Measurements from ENCODE around the gene PDE4B. TPM values are rescaled to one million over a fixed set of nuclear protein-coding genes. Genes with fewer than 3 reads are reported as not detected.

The PDE4B gene
- polyA plus RNA-seq, 1 donor (not counting 4 experiments of a cell fraction or from before 2014, with no cell fraction given): 0.29 TPM

DNA sequence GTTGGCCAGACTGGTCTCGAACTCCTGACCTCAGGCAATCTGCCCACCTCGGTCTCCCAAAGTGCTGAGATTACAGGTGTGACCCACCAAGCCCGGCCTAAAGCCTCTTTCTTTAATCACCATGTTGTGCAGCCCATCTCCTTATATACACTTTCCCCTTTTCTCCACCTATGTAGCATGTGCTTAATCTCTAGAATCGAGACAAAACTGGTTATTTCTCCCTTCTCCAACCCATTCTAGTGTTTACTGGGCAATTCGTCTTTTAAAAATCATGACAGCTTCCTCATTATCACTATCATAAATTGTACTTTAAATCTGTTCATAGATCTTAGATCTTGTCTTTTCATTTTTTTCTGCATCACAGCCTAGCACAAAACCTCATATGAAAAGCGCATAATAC lies 285.7 kb downstream of the PDE4B start:
- Histone ChIP-seq H3K4me3 (ENCODE audit: control insufficient read depth in 2 of 3, extremely low read depth in 1 of 3, insufficient read depth in 2 of 3, low read depth in 1 of 3, low read length in 3 of 3) (no peak overlapping the region), H3K4me2 (ENCODE audit: control insufficient read depth, extremely low read depth, insufficient read depth, low read depth, low read length) (no peak overlapping the region), H4K20me1 (ENCODE audit: control insufficient read depth, extremely low read depth, insufficient read depth, low read length) (no peaks in the 10 kb centered on the region), H3K27ac (ENCODE audit: control insufficient read depth, insufficient read depth, low read length) (no peak overlapping the region), H3K9ac (ENCODE audit: control insufficient read depth, extremely low read depth, insufficient read depth, low read length) (no peak overlapping the region), H3K9me3 (ENCODE audit: control insufficient read depth, low read depth, low read length) (no peaks in the 10 kb centered on the region), H3K9me1 (ENCODE audit: control insufficient read depth, extremely low read depth, insufficient read depth, low read length) (no peaks in the 10 kb centered on the region), H3K79me2 (ENCODE audit: control insufficient read depth, insufficient read depth, low read length) (no peaks in the 10 kb centered on the region), H3K27me3 (ENCODE audit: control insufficient read depth, extremely low read depth, insufficient read depth, low read length) (no peaks in the 10 kb centered on the region), H3K36me3 (ENCODE audit: control insufficient read depth in 2 of 2, extremely low read depth in 1 of 2, insufficient read depth in 2 of 2, low read length in 2 of 2) (no peaks in the 10 kb centered on the region), H3K4me1 (ENCODE audit: control insufficient read depth, extremely low read depth, insufficient read depth, low read length) (no peaks in the 10 kb centered on the region), H2AFZ (ENCODE audit: control insufficient read depth, low read length) (no peak overlapping the region)
- dilution Hi-C loops (cut with MboI; ENCODE audit: extremely low pct_ligation_motif_present, low sequenced_read_pairs): no loop called here
- no peak for DNase-seq (ENCODE audit: low read depth, low spot score)
- no peak for FAIRE-seq
- TF ChIP-seq EZH2 (IDR thresholded peaks at IDR 0.05; ENCODE audit: low read length): no peak
- TF ChIP-seq, protein P1, sequence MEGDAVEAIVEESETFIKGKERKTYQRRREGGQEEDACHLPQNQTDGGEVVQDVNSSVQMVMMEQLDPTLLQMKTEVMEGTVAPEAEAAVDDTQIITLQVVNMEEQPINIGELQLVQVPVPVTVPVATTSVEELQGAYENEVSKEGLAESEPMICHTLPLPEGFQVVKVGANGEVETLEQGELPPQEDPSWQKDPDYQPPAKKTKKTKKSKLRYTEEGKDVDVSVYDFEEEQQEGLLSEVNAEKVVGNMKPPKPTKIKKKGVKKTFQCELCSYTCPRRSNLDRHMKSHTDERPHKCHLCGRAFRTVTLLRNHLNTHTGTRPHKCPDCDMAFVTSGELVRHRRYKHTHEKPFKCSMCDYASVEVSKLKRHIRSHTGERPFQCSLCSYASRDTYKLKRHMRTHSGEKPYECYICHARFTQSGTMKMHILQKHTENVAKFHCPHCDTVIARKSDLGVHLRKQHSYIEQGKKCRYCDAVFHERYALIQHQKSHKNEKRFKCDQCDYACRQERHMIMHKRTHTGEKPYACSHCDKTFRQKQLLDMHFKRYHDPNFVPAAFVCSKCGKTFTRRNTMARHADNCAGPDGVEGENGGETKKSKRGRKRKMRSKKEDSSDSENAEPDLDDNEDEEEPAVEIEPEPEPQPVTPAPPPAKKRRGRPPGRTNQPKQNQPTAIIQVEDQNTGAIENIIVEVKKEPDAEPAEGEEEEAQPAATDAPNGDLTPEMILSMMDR (optimal IDR thresholded peaks at IDR 0.05 in 1 of 3, IDR thresholded peaks at IDR 0.05 in 1 of 3, conservative IDR thresholded peaks at IDR 0.05 in 1 of 3; ENCODE audit: extremely low read depth in 1 of 3, insufficient read depth in 2 of 3, low read length in 3 of 3): no peak

DNA sequence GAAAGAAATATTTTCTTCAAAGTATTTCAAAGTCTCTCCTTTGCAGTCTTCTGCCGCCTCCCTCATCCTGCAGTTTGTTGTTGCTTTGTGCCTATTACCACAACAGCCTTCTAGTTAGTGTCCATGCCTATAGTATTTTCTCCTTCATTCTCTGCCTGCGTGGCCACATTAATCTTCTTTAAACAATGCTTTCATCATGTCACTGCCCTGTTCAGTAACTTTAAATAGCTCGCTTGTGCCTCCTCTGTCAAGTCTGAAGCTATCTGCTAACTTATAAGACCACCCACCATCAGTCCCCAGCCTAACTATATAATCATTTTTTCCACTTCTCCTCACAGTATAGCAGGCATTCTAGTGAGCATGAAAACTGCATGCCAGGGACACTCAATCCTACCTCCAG lies 290.3 kb downstream of the PDE4B start:
- Histone ChIP-seq H3K4me2 (ENCODE audit: control insufficient read depth, extremely low read depth, insufficient read depth, low read depth, low read length) (no peak overlapping the region), H3K27me3 (ENCODE audit: control insufficient read depth, extremely low read depth, insufficient read depth, low read length) (no peaks in the 10 kb centered on the region), H3K27ac (ENCODE audit: control insufficient read depth, insufficient read depth, low read length) (no peak overlapping the region), H3K36me3 (ENCODE audit: control insufficient read depth in 2 of 2, extremely low read depth in 1 of 2, insufficient read depth in 2 of 2, low read length in 2 of 2) (no peaks in the 10 kb centered on the region), H4K20me1 (ENCODE audit: control insufficient read depth, extremely low read depth, insufficient read depth, low read length) (no peaks in the 10 kb centered on the region), H3K9ac (ENCODE audit: control insufficient read depth, extremely low read depth, insufficient read depth, low read length) (no peak overlapping the region), H3K79me2 (ENCODE audit: control insufficient read depth, insufficient read depth, low read length) (no peaks in the 10 kb centered on the region), H3K4me3 (ENCODE audit: control insufficient read depth in 2 of 3, extremely low read depth in 1 of 3, insufficient read depth in 2 of 3, low read depth in 1 of 3, low read length in 3 of 3) (no peak overlapping the region), H2AFZ (ENCODE audit: control insufficient read depth, low read length) (no peak overlapping the region), H3K9me1 (ENCODE audit: control insufficient read depth, extremely low read depth, insufficient read depth, low read length) (no peaks in the 10 kb centered on the region), H3K4me1 (ENCODE audit: control insufficient read depth, extremely low read depth, insufficient read depth, low read length) (no peaks in the 10 kb centered on the region), H3K9me3 (ENCODE audit: control insufficient read depth, low read depth, low read length) (no peaks in the 10 kb centered on the region)
- DNase-seq (ENCODE audit: low read depth, low spot score): no peak
- dilution Hi-C loops (cut with MboI; ENCODE audit: extremely low pct_ligation_motif_present, low sequenced_read_pairs): no loop called here
- TF ChIP-seq, protein P1 (optimal IDR thresholded peaks at IDR 0.05 in 1 of 3, IDR thresholded peaks at IDR 0.05 in 1 of 3, conservative IDR thresholded peaks at IDR 0.05 in 1 of 3; ENCODE audit: extremely low read depth in 1 of 3, insufficient read depth in 2 of 3, low read length in 3 of 3): no peak
- no peak for TF ChIP-seq EZH2 (IDR thresholded peaks at IDR 0.05; ENCODE audit: low read length)
- FAIRE-seq: no peak

Data from keratinocyte (primary cell).